Measurements from ENCODE around the gene DNMBP.
"Not testable (repeated sequence)": the region's sequence is repeated elsewhere in the genome, so short reads cannot be mapped to it uniquely, and the experiment has no call there.

The DNMBP gene

GRCh38 chr10:99965700-99966099, 44.0 kb downstream of the DNMBP start:
- TF ChIP-seq, protein P1, sequence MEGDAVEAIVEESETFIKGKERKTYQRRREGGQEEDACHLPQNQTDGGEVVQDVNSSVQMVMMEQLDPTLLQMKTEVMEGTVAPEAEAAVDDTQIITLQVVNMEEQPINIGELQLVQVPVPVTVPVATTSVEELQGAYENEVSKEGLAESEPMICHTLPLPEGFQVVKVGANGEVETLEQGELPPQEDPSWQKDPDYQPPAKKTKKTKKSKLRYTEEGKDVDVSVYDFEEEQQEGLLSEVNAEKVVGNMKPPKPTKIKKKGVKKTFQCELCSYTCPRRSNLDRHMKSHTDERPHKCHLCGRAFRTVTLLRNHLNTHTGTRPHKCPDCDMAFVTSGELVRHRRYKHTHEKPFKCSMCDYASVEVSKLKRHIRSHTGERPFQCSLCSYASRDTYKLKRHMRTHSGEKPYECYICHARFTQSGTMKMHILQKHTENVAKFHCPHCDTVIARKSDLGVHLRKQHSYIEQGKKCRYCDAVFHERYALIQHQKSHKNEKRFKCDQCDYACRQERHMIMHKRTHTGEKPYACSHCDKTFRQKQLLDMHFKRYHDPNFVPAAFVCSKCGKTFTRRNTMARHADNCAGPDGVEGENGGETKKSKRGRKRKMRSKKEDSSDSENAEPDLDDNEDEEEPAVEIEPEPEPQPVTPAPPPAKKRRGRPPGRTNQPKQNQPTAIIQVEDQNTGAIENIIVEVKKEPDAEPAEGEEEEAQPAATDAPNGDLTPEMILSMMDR (IDR thresholded peaks at IDR 0.05; ENCODE audit: borderline replicate concordance, insufficient read depth, low read depth, low read length), result no peak
- H3K4me3 ChIP-seq (ENCODE audit: low read depth, low read length), result no peak overlapping the region

GRCh38 chr10:99964791-99965190, 45.0 kb downstream of the DNMBP start:
- TF ChIP-seq, protein P1 (IDR thresholded peaks at IDR 0.05; ENCODE audit: borderline replicate concordance, insufficient read depth, low read depth, low read length), result no peak

GRCh38 chr10:99963467-99964165, 46.1 kb downstream of the DNMBP start:
- not testable (repeated sequence) for H3K4me3 ChIP-seq (ENCODE audit: low read depth, low read length)

More at GRCh38 chr10:99964791-99965190, 45.0 kb downstream of the DNMBP start:
- H3K4me3 ChIP-seq (ENCODE audit: low read depth, low read length), result no peak overlapping the region

DNA sequence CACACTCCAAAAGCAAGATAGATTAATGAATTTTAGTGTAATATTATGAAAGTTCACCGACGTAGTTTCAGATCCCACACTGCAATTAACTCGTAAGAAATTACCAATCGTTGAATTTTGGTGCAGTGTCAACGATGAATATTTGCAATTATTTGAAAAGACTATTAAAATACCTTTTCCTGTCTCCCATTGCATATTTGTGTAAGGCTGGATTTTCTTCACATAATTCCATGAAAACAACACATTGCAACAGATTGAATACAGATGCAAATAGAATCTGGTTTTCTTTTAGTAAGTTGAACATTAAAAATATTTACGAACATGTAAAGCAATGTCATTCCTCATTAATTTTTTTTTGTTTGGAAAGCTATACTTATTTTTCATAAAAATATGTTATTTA, 50.9 kb downstream of the DNMBP start:
- H3K4me3 ChIP-seq (ENCODE audit: low read depth, low read length), result no peak overlapping the region
- TF ChIP-seq, protein P1 (IDR thresholded peaks at IDR 0.05; ENCODE audit: borderline replicate concordance, insufficient read depth, low read depth, low read length), result no peak

DNA sequence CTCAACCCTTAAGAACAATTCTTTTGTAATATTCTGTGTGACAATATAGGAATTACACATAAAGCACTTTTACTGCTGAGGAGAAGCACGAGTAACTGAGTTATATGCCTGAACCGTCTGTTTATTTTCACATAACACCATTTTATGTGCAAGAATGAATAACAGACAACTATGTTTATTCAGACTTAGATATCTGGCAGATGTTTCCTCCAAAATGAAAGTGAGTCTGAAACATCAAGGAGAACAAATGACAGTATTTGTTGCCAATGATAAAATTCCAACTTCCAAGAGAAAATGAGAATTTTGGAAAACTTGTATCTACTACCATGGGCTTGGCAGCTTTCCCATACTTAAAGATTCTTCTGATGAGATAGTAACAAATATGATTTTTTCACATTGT, 51.4 kb downstream of the DNMBP start:
- no peak overlapping the region for H3K4me3 ChIP-seq (ENCODE audit: low read depth, low read length)
- TF ChIP-seq, protein P1 (IDR thresholded peaks at IDR 0.05; ENCODE audit: borderline replicate concordance, insufficient read depth, low read depth, low read length), result no peak

DNA sequence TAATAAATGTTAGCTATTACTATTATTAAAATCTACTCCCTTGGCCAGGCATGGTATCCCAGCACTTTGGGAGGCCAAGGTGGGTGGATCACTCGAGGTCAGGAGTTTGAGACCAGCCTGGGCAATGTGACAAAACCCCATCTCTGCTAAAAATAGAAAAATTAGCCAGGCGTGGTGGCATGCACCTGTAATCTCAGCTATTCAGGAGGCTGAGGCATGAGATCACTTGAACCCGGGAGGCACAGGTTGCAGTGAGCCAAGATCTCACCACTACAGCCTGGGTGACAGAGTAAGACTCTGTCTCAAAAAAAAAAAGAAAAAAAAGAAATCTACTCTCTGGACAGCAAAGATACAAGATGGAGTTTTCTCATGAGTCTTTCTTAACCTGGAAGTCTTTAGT, 56.2 kb downstream of the DNMBP start:
- not testable (repeated sequence) for H3K4me3 ChIP-seq (ENCODE audit: low read depth, low read length)

DNA sequence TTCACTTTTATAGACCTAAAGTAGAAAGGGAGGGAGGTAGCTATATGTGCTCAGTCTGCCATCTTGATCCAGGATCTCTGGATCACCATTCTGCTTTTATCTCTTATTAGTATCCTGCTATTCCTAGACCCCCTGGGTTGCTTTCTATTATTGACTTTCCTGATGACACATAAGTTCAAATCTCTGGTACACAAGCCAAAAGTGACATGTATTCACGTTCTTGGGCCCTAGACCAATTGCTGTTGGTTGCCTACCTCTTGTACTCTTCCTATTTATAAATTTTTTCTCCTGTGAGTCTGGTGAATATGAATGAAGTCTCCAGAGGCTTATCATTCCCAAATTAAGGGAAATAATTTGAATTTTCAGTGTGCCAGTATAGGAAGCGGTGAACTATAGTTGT, 56.9 kb downstream of the DNMBP start:
- no peak overlapping the region for H3K4me3 ChIP-seq (ENCODE audit: low read depth, low read length)
- TF ChIP-seq, protein P1 (IDR thresholded peaks at IDR 0.05; ENCODE audit: borderline replicate concordance, insufficient read depth, low read depth, low read length), result no peak

GRCh38 chr10:99946051-99946450, 63.7 kb downstream of the DNMBP start:
- H3K4me3 ChIP-seq (ENCODE audit: low read depth, low read length), result not testable (repeated sequence)

DNA sequence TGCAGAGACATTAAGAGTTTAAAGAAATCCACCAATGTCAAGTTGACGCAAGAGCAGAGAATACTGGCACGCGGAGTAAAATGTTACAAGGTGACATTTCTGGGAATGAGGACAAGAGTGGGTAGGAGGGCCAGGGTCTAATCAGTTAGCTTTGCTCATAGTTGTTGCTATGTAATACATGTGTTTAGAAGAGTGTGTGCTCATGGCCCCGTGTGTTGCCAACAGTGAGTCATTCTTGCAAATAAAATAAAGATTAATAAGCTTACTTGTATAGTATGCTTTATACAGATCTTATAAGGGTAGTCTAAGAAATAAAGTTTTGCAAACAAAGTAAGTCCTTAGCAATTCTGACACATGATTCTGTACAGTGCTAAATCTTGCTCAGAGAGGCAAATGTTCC, 64.5 kb downstream of the DNMBP start:
- TF ChIP-seq, protein P1 (IDR thresholded peaks at IDR 0.05; ENCODE audit: borderline replicate concordance, insufficient read depth, low read depth, low read length), result no peak
- H3K4me3 ChIP-seq (ENCODE audit: low read depth, low read length), result no peak overlapping the region
